Measurements from ENCODE around the gene TRPC3. TPM values are rescaled to one million over a fixed set of nuclear protein-coding genes. Genes with fewer than 3 reads are reported as not detected.

TRPC3 gene
- total RNA-seq, 1 donor from 2014 or later: 3.1 TPM

Other genes with a start within 250 kb of the TRPC3 start
- gene SMIM43, start 186.9 kb downstream of the TRPC3 start, total RNA-seq: not detected in 2 replicates
- gene EXOSC9, start 150.7 kb downstream of the TRPC3 start, total RNA-seq: 76.9 and 78.8 TPM in 2 replicates
- gene CCNA2, start 128.2 kb downstream of the TRPC3 start, total RNA-seq: 72.0 and 73.4 TPM in 2 replicates
- gene BBS7, start 81.6 kb downstream of the TRPC3 start, total RNA-seq: 18.3 and 18.7 TPM in 2 replicates
- 26.2 and 28.9 TPM in 2 replicates for gene BLTP1, start 200.3 kb upstream of the TRPC3 start, total RNA-seq